ENCODE data around the gene KRTDAP. TPM values are rescaled to one million over a fixed set of nuclear protein-coding genes. Genes with fewer than 3 reads are reported as not detected.
"Not testable (repeated sequence)": the region's sequence is repeated elsewhere in the genome, so short reads cannot be mapped to it uniquely, and the experiment has no call there.

The KRTDAP gene
- total and polyA plus RNA-seq, 4 donors = 0.16 to 0.49 TPM; not detected in 2

GRCh38 chr19:35466259-35466658 is 24.0 kb downstream of the KRTDAP start:
- Histone ChIP-seq H3K27me3 (ENCODE audit: control insufficient read depth in 3 of 3, insufficient read depth in 3 of 3, low read length in 2 of 3) (no peaks in the 10 kb centered on the region), H3K27ac (ENCODE audit: low read depth in 1 of 2, low read length in 1 of 2) (no peak overlapping the region), H3K36me3 (ENCODE audit: control insufficient read depth in 4 of 4, insufficient read depth in 4 of 4, low read length in 4 of 4) (no peaks in the 10 kb centered on the region), H3K9me3 (ENCODE audit: control insufficient read depth in 4 of 4, insufficient read depth in 3 of 4, low read length in 3 of 4) (no peaks in the 10 kb centered on the region), H3K9ac (ENCODE audit: insufficient read depth in 1 of 2, low read length in 2 of 2) (no peak overlapping the region), H3K4me1 (ENCODE audit: control insufficient read depth in 5 of 5, insufficient read depth in 5 of 5, low read length in 5 of 5) (peaks cover 0 to 7% (median 4%) of the 10 kb centered on the region in 5 donors), H3K4me3 (no peak overlapping the region)
- no peak for TF ChIP-seq CTCF (IDR thresholded peaks at IDR 0.05; ENCODE audit: control extremely low read depth, extremely low read depth)
- ATAC-seq (ENCODE audit: insufficient read depth, low FRiP score) (no peak), DNase-seq (no peak)
- WGBS, 2 donors = 95 to 96% methylated on average over 1 of the region's 1 CpG

GRCh38 chr19:35462956-35463355 is 27.3 kb downstream of the KRTDAP start:
- 36 to 50% methylated on average over 7 of the region's 7 CpGs for WGBS, 2 donors
- not testable (repeated sequence) for ATAC-seq (ENCODE audit: insufficient read depth, low FRiP score); H3K9me3 ChIP-seq (ENCODE audit: control insufficient read depth in 4 of 4, insufficient read depth in 3 of 4, low read length in 3 of 4); DNase-seq; H3K36me3 ChIP-seq (ENCODE audit: control insufficient read depth in 4 of 4, insufficient read depth in 4 of 4, low read length in 4 of 4); H3K9ac ChIP-seq (ENCODE audit: insufficient read depth in 1 of 2, low read length in 2 of 2); H3K27me3 ChIP-seq (ENCODE audit: control insufficient read depth in 3 of 3, insufficient read depth in 3 of 3, low read length in 2 of 3); H3K27ac ChIP-seq (ENCODE audit: low read depth in 1 of 2, low read length in 1 of 2); H3K4me3 ChIP-seq
- peaks cover 7 to 36% (median 20%) of the 10 kb centered on the region in 5 donors for H3K4me1 ChIP-seq (ENCODE audit: control insufficient read depth in 5 of 5, insufficient read depth in 5 of 5, low read length in 5 of 5)

- Histone ChIP-seq H3K27me3 (ENCODE audit: control insufficient read depth in 3 of 3, insufficient read depth in 3 of 3, low read length in 2 of 3) (no peaks in the 10 kb centered on the region), H3K9ac (ENCODE audit: insufficient read depth in 1 of 2, low read length in 2 of 2) (no peak overlapping the region), H3K9me3 (ENCODE audit: control insufficient read depth in 4 of 4, insufficient read depth in 3 of 4, low read length in 3 of 4) (no peaks in the 10 kb centered on the region), H3K4me1 (ENCODE audit: control insufficient read depth in 5 of 5, insufficient read depth in 5 of 5, low read length in 5 of 5) (peaks cover 7 to 40% (median 23%) of the 10 kb centered on the region in 5 donors), H3K4me3 (no peak overlapping the region), H3K27ac (ENCODE audit: low read depth in 1 of 2, low read length in 1 of 2) (peak overlapping the region in 1 of 2 donors; percentile 65), H3K36me3 (ENCODE audit: control insufficient read depth in 4 of 4, insufficient read depth in 4 of 4, low read length in 4 of 4) (no peaks in the 10 kb centered on the region)
- peak in 2 of 3 donors; percentile 44 to 49 for DNase-seq
- ATAC-seq (ENCODE audit: insufficient read depth, low FRiP score) = peak; percentile 62
- WGBS, 2 donors = 3 to 17% methylated on average over 6 of the region's 6 CpGs
- no peak for TF ChIP-seq CTCF (IDR thresholded peaks at IDR 0.05; ENCODE audit: control extremely low read depth, extremely low read depth)
Observed at GRCh38 chr19:35462476-35462953, 27.7 kb downstream of the KRTDAP start.

- not testable (repeated sequence) for H3K9me3 ChIP-seq (ENCODE audit: control insufficient read depth in 4 of 4, insufficient read depth in 3 of 4, low read length in 3 of 4); H3K36me3 ChIP-seq (ENCODE audit: control insufficient read depth in 4 of 4, insufficient read depth in 4 of 4, low read length in 4 of 4); H3K27ac ChIP-seq (ENCODE audit: low read depth in 1 of 2, low read length in 1 of 2); H3K27me3 ChIP-seq (ENCODE audit: control insufficient read depth in 3 of 3, insufficient read depth in 3 of 3, low read length in 2 of 3); ATAC-seq (ENCODE audit: insufficient read depth, low FRiP score); DNase-seq; H3K9ac ChIP-seq (ENCODE audit: insufficient read depth in 1 of 2, low read length in 2 of 2); H3K4me3 ChIP-seq
- H3K4me1 ChIP-seq (ENCODE audit: control insufficient read depth in 5 of 5, insufficient read depth in 5 of 5, low read length in 5 of 5) = peaks cover 7 to 43% (median 23%) of the 10 kb centered on the region in 5 donors
Observed at GRCh38 chr19:35461788-35462187, 28.5 kb downstream of the KRTDAP start.
